Subcutaneous abdominal adipose tissue (tissue), 5 donors: ENCODE measurements around the gene PCBP3.
"Not testable (repeated sequence)": the region's sequence is repeated elsewhere in the genome, so short reads cannot be mapped to it uniquely, and the experiment has no call there.

Experiments used
- H3K27ac ChIP-seq: one replicate; pipeline ENCODE4 v1.7.0; 2013; ENCODE audit warnings: low read depth, mild to moderate bottlenecking, inconsistent platforms, low read length, moderate library complexity
- H3K27me3 ChIP-seq, 5 donors: one replicate each; pipeline ENCODE4 v1.7.0; 2013; ENCODE audit warnings: low read length in 5 of 5, inconsistent platforms in 1 of 5; ENCODE audit not compliant: control insufficient read depth in 5 of 5, insufficient read depth in 4 of 5
- H3K36me3 ChIP-seq, 5 donors: one replicate each; pipeline ENCODE4 v1.7.0; 2013; ENCODE audit warnings: low read length in 5 of 5; ENCODE audit not compliant: control insufficient read depth in 5 of 5, insufficient read depth in 5 of 5
- H3K4me1 ChIP-seq, 5 donors: one replicate each; pipeline ENCODE4 v1.7.0; 2013; ENCODE audit warnings: low read length in 5 of 5, mild to moderate bottlenecking in 3 of 5, moderate library complexity in 1 of 5; ENCODE audit not compliant: control insufficient read depth in 5 of 5, insufficient read depth in 5 of 5
- H3K4me3 ChIP-seq, 5 donors: one replicate each; pipeline ENCODE4 v1.7.0; 2013; ENCODE audit warnings: low read length in 5 of 5, low read depth in 1 of 5
- H3K9ac ChIP-seq, 5 donors: one replicate each; pipeline ENCODE4 v1.7.0; 2013; ENCODE audit warnings: low read length in 5 of 5, mild to moderate bottlenecking in 4 of 5, moderate library complexity in 3 of 5
- H3K9me3 ChIP-seq, 5 donors: one replicate each; pipeline ENCODE4 v1.7.0; 2013; ENCODE audit warnings: low read length in 5 of 5; ENCODE audit not compliant: control insufficient read depth in 5 of 5
- donor health status: healthy.
- donor health status: healthy.
- donor health status: healthy.
- donor health status: healthy.
- donor health status: healthy.

Gene PCBP3

GRCh38 chr21:45602106-45602505 is 41.4 kb upstream of the PCBP3 start:
- Histone ChIP-seq H3K27me3 (peaks cover 9 to 18% (median 14%) of the 10 kb centered on the region in 5 donors), H3K9ac (no peak overlapping the region), H3K4me1 (no peaks in the 10 kb centered on the region), H3K36me3 (no peaks in the 10 kb centered on the region), H3K9me3 (peaks cover 5 to 19% (median 14%) of the 10 kb centered on the region in 5 donors), H3K27ac (no peak overlapping the region), H3K4me3 (no peak overlapping the region)

GRCh38 chr21:45603481-45603880 is 40.0 kb upstream of the PCBP3 start:
- Histone ChIP-seq H3K36me3 (no peaks in the 10 kb centered on the region), H3K27me3 (peaks cover 9 to 18% (median 16%) of the 10 kb centered on the region in 5 donors), H3K4me3 (no peak overlapping the region), H3K9ac (no peak overlapping the region), H3K4me1 (peaks cover 0 to 1% (median 0%) of the 10 kb centered on the region in 5 donors), H3K9me3 (peaks cover 5 to 19% (median 14%) of the 10 kb centered on the region in 5 donors), H3K27ac (no peak overlapping the region)

GRCh38 chr21:45604681-45605080 is 38.8 kb upstream of the PCBP3 start:
- not testable (repeated sequence) for H3K4me3 ChIP-seq, H3K4me1 ChIP-seq, H3K27ac ChIP-seq, H3K9ac ChIP-seq, H3K36me3 ChIP-seq
- peaks cover 7 to 16% (median 11%) of the 10 kb centered on the region in 5 donors for H3K27me3 ChIP-seq
- peaks cover 5 to 19% (median 14%) of the 10 kb centered on the region in 5 donors for H3K9me3 ChIP-seq

GRCh38 chr21:45607021-45607908 is 36.3 kb upstream of the PCBP3 start:
- Histone ChIP-seq H3K9me3 (peaks cover 5 to 19% (median 14%) of the 10 kb centered on the region in 5 donors), H3K9ac (no peak overlapping the region), H3K4me1 (peaks cover 0 to 1% (median 0%) of the 10 kb centered on the region in 5 donors), H3K36me3 (no peaks in the 10 kb centered on the region), H3K27ac (no peak overlapping the region), H3K4me3 (no peak overlapping the region), H3K27me3 (peaks cover 11 to 31% (median 19%) of the 10 kb centered on the region in 5 donors)

- Histone ChIP-seq H3K36me3 (no peaks in the 10 kb centered on the region), H3K27ac (no peak overlapping the region), H3K9me3 (peaks cover 5 to 15% (median 14%) of the 10 kb centered on the region in 5 donors), H3K4me1 (peaks cover 0 to 1% (median 0%) of the 10 kb centered on the region in 5 donors), H3K9ac (no peak overlapping the region), H3K27me3 (peaks cover 11 to 34% (median 22%) of the 10 kb centered on the region in 5 donors), H3K4me3 (no peak overlapping the region)
Measured at GRCh38 chr21:45607909-45608295, 35.6 kb upstream of the PCBP3 start.

GRCh38 chr21:45608747-45609470 is 34.6 kb upstream of the PCBP3 start:
- not testable (repeated sequence) for H3K27ac ChIP-seq, H3K36me3 ChIP-seq, H3K4me3 ChIP-seq, H3K4me1 ChIP-seq, H3K9ac ChIP-seq, H3K9me3 ChIP-seq
- peaks cover 11 to 38% (median 26%) of the 10 kb centered on the region in 5 donors for H3K27me3 ChIP-seq

- H3K9ac ChIP-seq, H3K36me3 ChIP-seq, H3K27ac ChIP-seq, H3K9me3 ChIP-seq, H3K4me3 ChIP-seq, H3K4me1 ChIP-seq: not testable (repeated sequence)
- H3K27me3 ChIP-seq, result peaks cover 11 to 38% (median 27%) of the 10 kb centered on the region in 5 donors
Measured at GRCh38 chr21:45609616-45610015, 33.9 kb upstream of the PCBP3 start.

- H3K36me3 ChIP-seq, result no peaks in the 10 kb centered on the region
- H3K4me3 ChIP-seq, result no peak overlapping the region
- H3K9me3 ChIP-seq, result no peaks in the 10 kb centered on the region
- no peak overlapping the region for H3K27ac ChIP-seq
- no peak overlapping the region for H3K9ac ChIP-seq
- H3K27me3 ChIP-seq, result peaks cover 19 to 48% (median 37%) of the 10 kb centered on the region in 5 donors
- H3K4me1 ChIP-seq, result peaks cover 0 to 5% (median 3%) of the 10 kb centered on the region in 5 donors
Measured at GRCh38 chr21:45611296-45611695, 32.2 kb upstream of the PCBP3 start.

- H3K4me3 ChIP-seq, result no peak overlapping the region
- no peak overlapping the region for H3K27ac ChIP-seq
- peaks cover 19 to 52% (median 41%) of the 10 kb centered on the region in 5 donors for H3K27me3 ChIP-seq
- H3K9me3 ChIP-seq, result no peaks in the 10 kb centered on the region
- no peaks in the 10 kb centered on the region for H3K36me3 ChIP-seq
- peaks cover 0 to 5% (median 3%) of the 10 kb centered on the region in 5 donors for H3K4me1 ChIP-seq
- H3K9ac ChIP-seq, result no peak overlapping the region
Measured at GRCh38 chr21:45611939-45612664, 31.4 kb upstream of the PCBP3 start.
